ENCODE data around the gene PSME3. TPM values are rescaled to one million over a fixed set of nuclear protein-coding genes. Genes with fewer than 3 reads are reported as not detected.

The PSME3 gene
- total RNA-seq, 1 donor from 2014 or later, result 108 TPM

DNA sequence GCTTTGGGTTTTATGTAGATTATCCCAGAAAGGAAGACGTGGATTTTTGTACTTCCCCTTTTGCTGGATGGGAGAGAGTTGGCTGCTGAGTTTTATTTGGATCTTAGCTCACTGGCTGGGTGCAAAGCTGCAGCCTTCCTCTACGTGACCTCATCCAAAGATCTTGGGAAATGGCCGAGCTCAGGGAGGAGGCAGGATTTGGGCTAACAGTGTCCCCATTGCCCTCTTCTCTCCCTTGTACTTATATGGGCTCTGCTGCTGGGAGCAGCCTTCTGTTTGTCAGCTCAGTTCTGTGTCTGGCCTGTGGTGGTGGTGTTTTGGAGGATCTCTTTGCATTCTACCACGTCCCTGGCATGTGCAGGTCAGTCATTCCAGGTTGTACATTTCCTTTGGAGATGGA is 19.8 kb downstream of the PSME3 start:
- Mint-ChIP-seq H3K27ac (no peak overlapping the region), H3K4me3 (no peak overlapping the region), H3K36me3 (peaks cover 2% of the 10 kb centered on the region), H3K27me3 (ENCODE audit: insufficient read depth, low read depth) (peaks cover 9% of the 10 kb centered on the region), H3K9me3 (no peaks in the 10 kb centered on the region), H3K4me1 (no peaks in the 10 kb centered on the region)
- no peak overlapping the region for H3K4me2 ChIP-seq
- TF ChIP-seq, protein P1, sequence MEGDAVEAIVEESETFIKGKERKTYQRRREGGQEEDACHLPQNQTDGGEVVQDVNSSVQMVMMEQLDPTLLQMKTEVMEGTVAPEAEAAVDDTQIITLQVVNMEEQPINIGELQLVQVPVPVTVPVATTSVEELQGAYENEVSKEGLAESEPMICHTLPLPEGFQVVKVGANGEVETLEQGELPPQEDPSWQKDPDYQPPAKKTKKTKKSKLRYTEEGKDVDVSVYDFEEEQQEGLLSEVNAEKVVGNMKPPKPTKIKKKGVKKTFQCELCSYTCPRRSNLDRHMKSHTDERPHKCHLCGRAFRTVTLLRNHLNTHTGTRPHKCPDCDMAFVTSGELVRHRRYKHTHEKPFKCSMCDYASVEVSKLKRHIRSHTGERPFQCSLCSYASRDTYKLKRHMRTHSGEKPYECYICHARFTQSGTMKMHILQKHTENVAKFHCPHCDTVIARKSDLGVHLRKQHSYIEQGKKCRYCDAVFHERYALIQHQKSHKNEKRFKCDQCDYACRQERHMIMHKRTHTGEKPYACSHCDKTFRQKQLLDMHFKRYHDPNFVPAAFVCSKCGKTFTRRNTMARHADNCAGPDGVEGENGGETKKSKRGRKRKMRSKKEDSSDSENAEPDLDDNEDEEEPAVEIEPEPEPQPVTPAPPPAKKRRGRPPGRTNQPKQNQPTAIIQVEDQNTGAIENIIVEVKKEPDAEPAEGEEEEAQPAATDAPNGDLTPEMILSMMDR (IDR thresholded peaks at IDR 0.05), result no peak
- TF ChIP-seq EZH2 (IDR thresholded peaks at IDR 0.05) (no peak), EZH2phosphoT487 (IDR thresholded peaks at IDR 0.05) (no peak)
- no peaks in the 10 kb centered on the region for H3K9me3 ChIP-seq (ENCODE audit: low read depth)
- H2AFZ ChIP-seq (replicated peaks), result no peak overlapping the region
- H3K9ac ChIP-seq, result no peak overlapping the region
- H4K20me1 ChIP-seq (ENCODE audit: low read depth), result no peaks in the 10 kb centered on the region
- no peak overlapping the region for H3K27ac ChIP-seq
- H3F3A ChIP-seq (ENCODE audit: low read depth), result no peaks in the 10 kb centered on the region
- no peaks in the 10 kb centered on the region for H3K27me3 ChIP-seq
- DNase-seq (ENCODE audit: low spot score), result no peak
- H3K79me2 ChIP-seq (ENCODE audit: low read depth), result no peaks in the 10 kb centered on the region
- no peaks in the 10 kb centered on the region for H3K4me1 ChIP-seq
- no peak overlapping the region for H3K4me3 ChIP-seq
- H3K36me3 ChIP-seq, result no peaks in the 10 kb centered on the region

DNA sequence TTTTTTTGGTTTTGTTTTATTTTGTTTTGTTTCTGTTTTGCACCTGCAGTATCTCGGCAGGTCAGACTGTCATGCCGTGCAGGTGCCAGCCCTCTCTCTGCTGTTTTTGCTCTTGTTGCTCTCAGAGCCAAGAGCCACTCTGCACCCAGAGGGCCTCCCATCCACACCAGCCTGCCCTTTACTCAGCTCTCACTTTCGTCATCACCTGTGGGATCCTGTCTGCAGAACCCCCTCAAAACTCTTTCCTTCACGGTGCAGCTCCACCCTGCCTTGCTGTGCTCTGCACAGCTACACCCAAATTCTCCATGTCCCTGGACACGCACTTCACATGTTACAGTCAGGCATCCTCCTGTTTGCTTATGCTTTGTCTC is 20.4 kb downstream of the PSME3 start:
- no peaks in the 10 kb centered on the region for H3K4me1 Mint-ChIP-seq
- H3K9me3 Mint-ChIP-seq, result no peaks in the 10 kb centered on the region
- H3K27me3 Mint-ChIP-seq (ENCODE audit: insufficient read depth, low read depth), result peaks cover 9% of the 10 kb centered on the region
- no peak overlapping the region for H3K4me3 Mint-ChIP-seq
- no peaks in the 10 kb centered on the region for H3K9me3 ChIP-seq (ENCODE audit: low read depth)
- no peak overlapping the region for H3K4me2 ChIP-seq
- no peaks in the 10 kb centered on the region for H3K27me3 ChIP-seq
- H3K36me3 ChIP-seq, result no peaks in the 10 kb centered on the region
- no peak overlapping the region for H3K4me3 ChIP-seq
- H3K9ac ChIP-seq, result no peak overlapping the region
- H3K27ac Mint-ChIP-seq, result no peak overlapping the region
- H3K79me2 ChIP-seq (ENCODE audit: low read depth), result no peaks in the 10 kb centered on the region
- H2AFZ ChIP-seq (replicated peaks), result no peak overlapping the region
- peaks cover 2% of the 10 kb centered on the region for H3K36me3 Mint-ChIP-seq
- no peaks in the 10 kb centered on the region for H4K20me1 ChIP-seq (ENCODE audit: low read depth)
- no peaks in the 10 kb centered on the region for H3K4me1 ChIP-seq
- no peak for DNase-seq (ENCODE audit: low spot score)
- no peak overlapping the region for H3K27ac ChIP-seq
- TF ChIP-seq EZH2phosphoT487 (IDR thresholded peaks at IDR 0.05) (no peak), EZH2 (IDR thresholded peaks at IDR 0.05) (no peak)
- TF ChIP-seq, protein P1 (IDR thresholded peaks at IDR 0.05), result no peak
- no peaks in the 10 kb centered on the region for H3F3A ChIP-seq (ENCODE audit: low read depth)

DNA sequence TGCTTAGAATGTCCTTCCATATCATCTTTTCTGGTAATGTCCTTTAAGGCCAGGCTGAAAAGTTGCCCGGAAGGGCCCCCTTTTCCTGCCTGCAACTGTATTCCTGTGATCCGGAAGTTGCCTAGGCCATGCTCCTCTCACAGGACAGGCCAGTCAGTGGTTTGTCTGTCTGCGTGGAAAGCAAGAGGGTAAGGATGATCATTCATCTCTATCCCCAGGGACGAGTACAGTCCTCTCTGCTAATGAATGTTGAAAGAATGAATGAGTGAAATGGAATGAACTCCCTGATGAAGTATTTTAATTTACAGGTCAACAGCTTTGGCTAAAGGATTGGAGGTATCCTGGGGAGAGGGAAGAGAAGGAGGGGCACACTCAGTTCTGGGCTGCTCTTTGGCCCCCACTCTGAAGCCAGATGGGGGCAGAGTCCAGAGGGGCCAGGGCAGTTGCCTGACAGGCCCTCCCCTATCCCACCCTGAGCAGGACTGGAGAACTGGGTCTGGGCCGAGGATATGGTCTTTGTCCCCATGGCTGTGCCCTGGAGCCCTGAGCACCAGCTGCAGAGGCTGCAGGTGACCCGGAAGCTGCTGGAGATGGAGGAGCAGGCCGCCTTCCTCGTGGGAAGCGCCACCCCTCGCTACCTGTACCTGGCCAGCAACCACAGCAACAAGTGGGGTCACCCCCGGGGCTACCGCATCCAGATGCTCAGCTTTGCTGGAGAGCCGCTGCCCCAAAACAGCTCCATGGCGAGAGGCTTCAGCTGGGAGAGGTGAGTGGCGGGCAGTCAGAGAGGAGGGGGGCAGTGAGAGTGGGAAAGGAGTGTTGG is 21.0 kb downstream of the PSME3 start:
- no peak overlapping the region for H3K4me3 ChIP-seq
- Mint-ChIP-seq H3K27me3 (ENCODE audit: insufficient read depth, low read depth) (peaks cover 9% of the 10 kb centered on the region), H3K27ac (no peak overlapping the region), H3K4me1 (no peaks in the 10 kb centered on the region), H3K4me3 (no peak overlapping the region), H3K9me3 (no peaks in the 10 kb centered on the region), H3K36me3 (peaks cover 2% of the 10 kb centered on the region)
- DNase-seq (ENCODE audit: low spot score), result no peak
- H3K9ac ChIP-seq, result no peak overlapping the region
- H3K79me2 ChIP-seq (ENCODE audit: low read depth), result no peaks in the 10 kb centered on the region
- H2AFZ ChIP-seq (replicated peaks), result no peak overlapping the region
- H3F3A ChIP-seq (ENCODE audit: low read depth), result no peaks in the 10 kb centered on the region
- no peak overlapping the region for H3K27ac ChIP-seq
- H3K9me3 ChIP-seq (ENCODE audit: low read depth), result no peaks in the 10 kb centered on the region
- no peak overlapping the region for H3K4me2 ChIP-seq
- H3K4me1 ChIP-seq, result no peaks in the 10 kb centered on the region
- H3K27me3 ChIP-seq, result no peaks in the 10 kb centered on the region
- no peaks in the 10 kb centered on the region for H4K20me1 ChIP-seq (ENCODE audit: low read depth)
- H3K36me3 ChIP-seq, result no peaks in the 10 kb centered on the region
- TF ChIP-seq EZH2 (IDR thresholded peaks at IDR 0.05) (no peak), EZH2phosphoT487 (IDR thresholded peaks at IDR 0.05) (no peak)
- TF ChIP-seq, protein P1 (IDR thresholded peaks at IDR 0.05), result no peak
